ENCODE data around the gene POR.

DNA sequence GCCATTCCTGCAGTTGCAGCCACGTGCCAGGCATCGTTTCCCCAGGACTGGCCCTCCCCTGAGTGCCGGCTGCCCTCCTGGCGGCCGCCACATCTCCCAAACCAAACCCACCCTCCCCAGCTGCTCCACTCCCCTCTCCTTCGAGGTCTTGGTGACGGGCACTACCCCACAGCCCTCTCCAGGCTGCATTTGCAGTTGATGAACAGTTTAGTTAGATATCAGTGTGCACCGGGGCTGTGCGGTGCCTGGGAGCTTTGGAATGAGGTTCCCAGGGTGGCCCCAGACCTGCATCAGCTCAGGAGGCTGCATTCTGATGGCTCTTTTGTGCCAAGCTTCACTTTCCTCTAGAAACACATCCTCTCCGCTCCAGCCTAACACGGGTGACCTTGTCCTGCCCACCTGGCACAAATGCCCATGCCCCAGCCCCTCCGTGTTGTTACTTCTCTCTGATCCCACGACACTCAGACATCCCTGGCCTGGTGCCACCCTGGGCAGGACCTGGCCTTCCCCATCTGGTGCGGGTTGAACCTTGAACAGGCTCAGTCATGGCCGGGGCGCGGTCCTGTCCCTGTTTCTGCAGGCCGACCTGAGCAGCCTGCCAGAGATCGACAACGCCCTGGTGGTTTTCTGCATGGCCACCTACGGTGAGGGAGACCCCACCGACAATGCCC, 64.9 kb downstream of the POR start:
- TF ChIP-seq, protein P1, sequence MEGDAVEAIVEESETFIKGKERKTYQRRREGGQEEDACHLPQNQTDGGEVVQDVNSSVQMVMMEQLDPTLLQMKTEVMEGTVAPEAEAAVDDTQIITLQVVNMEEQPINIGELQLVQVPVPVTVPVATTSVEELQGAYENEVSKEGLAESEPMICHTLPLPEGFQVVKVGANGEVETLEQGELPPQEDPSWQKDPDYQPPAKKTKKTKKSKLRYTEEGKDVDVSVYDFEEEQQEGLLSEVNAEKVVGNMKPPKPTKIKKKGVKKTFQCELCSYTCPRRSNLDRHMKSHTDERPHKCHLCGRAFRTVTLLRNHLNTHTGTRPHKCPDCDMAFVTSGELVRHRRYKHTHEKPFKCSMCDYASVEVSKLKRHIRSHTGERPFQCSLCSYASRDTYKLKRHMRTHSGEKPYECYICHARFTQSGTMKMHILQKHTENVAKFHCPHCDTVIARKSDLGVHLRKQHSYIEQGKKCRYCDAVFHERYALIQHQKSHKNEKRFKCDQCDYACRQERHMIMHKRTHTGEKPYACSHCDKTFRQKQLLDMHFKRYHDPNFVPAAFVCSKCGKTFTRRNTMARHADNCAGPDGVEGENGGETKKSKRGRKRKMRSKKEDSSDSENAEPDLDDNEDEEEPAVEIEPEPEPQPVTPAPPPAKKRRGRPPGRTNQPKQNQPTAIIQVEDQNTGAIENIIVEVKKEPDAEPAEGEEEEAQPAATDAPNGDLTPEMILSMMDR (conservative IDR thresholded peaks at IDR 0.05; ENCODE audit: low read depth, low read length): no peak
- TF ChIP-seq EZH2 (IDR thresholded peaks at IDR 0.05; ENCODE audit: borderline replicate concordance, low read depth, low read length, poor library complexity, severe bottlenecking): no peak

Data from A673 (cell line).